ENCODE data around the gene MEAK7. TPM values are rescaled to one million over a fixed set of nuclear protein-coding genes. Genes with fewer than 3 reads are reported as not detected.

Gene MEAK7
- 10 to 100 TPM in 2 of 4 donors, 1 to 10 TPM in 2; 7.9 to 30.5 (median 10.4) TPM for total RNA-seq

GRCh38 chr16:84504420-84505248 is at the start of gene MEAK7:
TSS of gene MEAK7 (minus strand) at chr16:84504659. CDS start at chr16:84498086, 6,573 bp downstream.
- Histone ChIP-seq H3K9me3 (no peaks in the 10 kb centered on the region), H3K4me1 (peaks cover 3 to 35% (median 18%) of the 10 kb centered on the region in 3 donors), H3K36me3 (peaks cover 0 to 25% of the 10 kb centered on the region in 2 donors), H3K27me3 (no peaks in the 10 kb centered on the region), H3K4me3 (peak within 1 kb of the TSS; percentile 77 to 89), H3K27ac (peak within 1 kb of the TSS; percentile 60 to 95 (median 92))
- no CpG with 5 or more reads among the region's 45 CpGs for WGBS, 2 donors (ENCODE audit: low coverage in 1 of 2)
- peak; percentile 99 for ATAC-seq
- TF ChIP-seq CTCF (IDR thresholded peaks at IDR 0.05) (peak in 1 of 4 experiments; percentile 31), EP300 (IDR thresholded peaks at IDR 0.05) (no peak), POLR2A (IDR thresholded peaks at IDR 0.05) (peak; percentile 62 to 73), POLR2AphosphoS5 (IDR thresholded peaks at IDR 0.05) (peak; percentile 74)

- no peak for TF ChIP-seq POLR2AphosphoS5 (IDR thresholded peaks at IDR 0.05)
- no peak for TF ChIP-seq EP300 (IDR thresholded peaks at IDR 0.05)
- no peak for TF ChIP-seq CTCF (IDR thresholded peaks at IDR 0.05)
- TF ChIP-seq POLR2A (IDR thresholded peaks at IDR 0.05), result no peak
- WGBS, 2 donors (ENCODE audit: low coverage in 1 of 2), result 82% methylated on average over 8 of the region's 11 CpGs; no CpG with 5 or more reads in 1 of the 2 donors
- H3K9me3 ChIP-seq, result no peaks in the 10 kb centered on the region
- no peaks in the 10 kb centered on the region for H3K36me3 ChIP-seq
- no peak overlapping the region for H3K4me3 ChIP-seq
- peaks cover 0 to 8% (median 0%) of the 10 kb centered on the region in 3 donors for H3K4me1 ChIP-seq
- no peak overlapping the region for H3K27ac ChIP-seq
- peaks cover 19% of the 10 kb centered on the region for H3K27me3 ChIP-seq
- ATAC-seq, result no peak
Measured at GRCh38 chr16:84553873-84554399, 49.5 kb upstream of the MEAK7 start.

GRCh38 chr16:84552135-84552534 is 47.7 kb upstream of the MEAK7 start:
- peaks cover 12% of the 10 kb centered on the region for H3K27me3 ChIP-seq
- no peak overlapping the region for H3K4me3 ChIP-seq
- peaks cover 0 to 8% (median 0%) of the 10 kb centered on the region in 3 donors for H3K4me1 ChIP-seq
- no peak overlapping the region for H3K27ac ChIP-seq
- H3K9me3 ChIP-seq, result no peaks in the 10 kb centered on the region
- TF ChIP-seq POLR2A (IDR thresholded peaks at IDR 0.05) (no peak), EP300 (IDR thresholded peaks at IDR 0.05) (no peak), POLR2AphosphoS5 (IDR thresholded peaks at IDR 0.05) (no peak), CTCF (IDR thresholded peaks at IDR 0.05) (no peak)
- no peak for ATAC-seq
- 72% methylated on average over 4 of the region's 4 CpGs; no CpG with 5 or more reads in 1 of the 2 donors for WGBS, 2 donors (ENCODE audit: low coverage in 1 of 2)
- no peaks in the 10 kb centered on the region for H3K36me3 ChIP-seq

- no peak overlapping the region for H3K27ac ChIP-seq
- TF ChIP-seq EP300 (IDR thresholded peaks at IDR 0.05) (no peak), POLR2AphosphoS5 (IDR thresholded peaks at IDR 0.05) (no peak), CTCF (IDR thresholded peaks at IDR 0.05) (no peak), POLR2A (IDR thresholded peaks at IDR 0.05) (no peak)
- no peaks in the 10 kb centered on the region for H3K27me3 ChIP-seq
- no peaks in the 10 kb centered on the region for H3K9me3 ChIP-seq
- ATAC-seq, result no peak
- H3K4me3 ChIP-seq, result no peak overlapping the region
- 43 to 100% methylated on average over 2 to 3 of the region's 4 CpGs for WGBS, 2 donors (ENCODE audit: low coverage in 1 of 2)
- H3K4me1 ChIP-seq, result peaks cover 0 to 8% (median 0%) of the 10 kb centered on the region in 3 donors
- H3K36me3 ChIP-seq, result no peaks in the 10 kb centered on the region
Measured at GRCh38 chr16:84550096-84550495, 45.6 kb upstream of the MEAK7 start.
